Stimulated activated naive CD4-positive, alpha-beta T cell (primary cell): ENCODE measurements around the gene GPR183.
A peak's percentile ranks its signal among the peaks of the same experiment; 100 is the strongest.

Experiments
- DNase-seq, 6 experiments: peaks; one replicate each; lab custom pipeline; 2025; lab: John Stamatoyannopoulos, UW

GPR183 gene

GRCh38 chr13:99312493-99312883 lies 5.3 kb upstream of the GPR183 start:
- DNase-seq = no peak

GRCh38 chr13:99311748-99312492 lies 4.7 kb upstream of the GPR183 start:
- DNase-seq = no peak

- no peak for DNase-seq
Observed at GRCh38 chr13:99311137-99311536, 3.9 kb upstream of the GPR183 start.

GRCh38 chr13:99310382-99311031 lies 3.3 kb upstream of the GPR183 start:
- no peak for DNase-seq

GRCh38 chr13:99308471-99309087 lies 1.4 kb upstream of the GPR183 start:
- no peak for DNase-seq

GRCh38 chr13:99307648-99308339 lies 595 bp upstream of the GPR183 start:
- DNase-seq = no peak

GRCh38 chr13:99305566-99305965 lies 1.6 kb downstream of the GPR183 start:
- peak in 1 of 6 experiments; percentile 44 for DNase-seq

GRCh38 chr13:99305158-99305557 lies 2.0 kb downstream of the GPR183 start:
- no peak for DNase-seq

- peak in 1 of 6 experiments; percentile 24 for DNase-seq
Observed at GRCh38 chr13:99304541-99304940, 2.7 kb downstream of the GPR183 start.

- DNase-seq = peak; percentile 13 to 44 (median 31)
Observed at GRCh38 chr13:99303863-99304521, 3.2 kb downstream of the GPR183 start.

- DNase-seq = no peak
Observed at GRCh38 chr13:99302637-99303505, 4.3 kb downstream of the GPR183 start.

- no peak for DNase-seq
Observed at GRCh38 chr13:99301913-99302636, 5.1 kb downstream of the GPR183 start.

- DNase-seq = no peak
Observed at GRCh38 chr13:99301056-99301838, 6.0 kb downstream of the GPR183 start.

- no peak for DNase-seq
Observed at GRCh38 chr13:99299920-99300341, 7.3 kb downstream of the GPR183 start.

- DNase-seq = no peak
Observed at GRCh38 chr13:99299256-99299919, 7.8 kb downstream of the GPR183 start.

GRCh38 chr13:99298056-99298455 lies 9.1 kb downstream of the GPR183 start:
- DNase-seq = no peak

- no peak for DNase-seq
Observed at GRCh38 chr13:99297331-99297730, 9.9 kb downstream of the GPR183 start.

GRCh38 chr13:99296398-99296797 lies 10.8 kb downstream of the GPR183 start:
- peak in 3 of 6 experiments; percentile 45 to 60 (median 52) for DNase-seq
